ENCODE measurements around the gene CCR5.

Gene CCR5

DNA sequence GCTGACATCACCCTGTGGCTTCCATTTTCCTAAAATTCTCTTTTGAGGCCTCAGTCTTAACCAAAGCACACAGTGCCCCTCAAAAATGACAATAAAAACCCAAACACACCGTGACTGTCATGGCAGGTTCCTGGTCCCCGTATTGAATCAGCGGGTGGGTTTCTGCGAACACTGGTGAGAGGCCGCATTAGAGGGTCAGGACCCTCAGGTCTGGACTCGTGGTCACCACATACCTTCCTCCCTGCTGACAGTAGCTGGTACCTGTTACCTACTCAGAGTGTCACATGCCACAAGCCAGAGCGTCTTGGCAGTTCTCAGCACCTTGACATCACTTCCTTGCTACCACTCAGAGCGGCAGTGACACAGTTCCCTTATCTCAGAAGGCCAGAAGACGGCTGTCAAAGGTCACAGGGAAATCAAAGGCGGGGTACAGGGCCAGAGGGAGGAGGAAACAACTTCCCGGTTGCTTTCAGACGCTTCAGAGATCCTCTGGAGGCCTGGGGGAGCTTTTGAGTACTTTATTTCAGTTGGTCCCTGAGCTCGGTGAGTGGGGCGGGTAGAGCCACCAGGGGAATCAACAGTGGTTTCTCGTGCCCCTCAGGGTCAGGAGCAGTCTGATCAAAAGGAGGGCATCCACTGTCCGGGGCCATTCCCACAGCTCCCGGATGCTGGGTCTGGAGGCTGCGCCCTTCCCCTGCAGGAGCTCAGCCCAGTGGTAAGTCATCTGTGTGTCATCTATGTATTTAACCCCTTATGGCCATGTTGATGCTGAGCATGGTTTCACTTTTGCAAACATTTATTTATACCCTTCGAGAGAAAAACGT, 36.3 kb downstream of the CCR5 start, which contains the start of the genes CCR5AS and CCRL2:
CCR5AS (minus strand) TSS at position 279 of the 824 bp plus-strand sequence.
CCRL2 (plus strand) TSS at position 472 of the 824 bp plus-strand sequence. CDS start 821 bp downstream, outside the sequence.
- peak in 1 of 2 donors; percentile 2 for DNase-seq (ENCODE audit: low read depth in 1 of 2, low spot score in 1 of 2)

DNA sequence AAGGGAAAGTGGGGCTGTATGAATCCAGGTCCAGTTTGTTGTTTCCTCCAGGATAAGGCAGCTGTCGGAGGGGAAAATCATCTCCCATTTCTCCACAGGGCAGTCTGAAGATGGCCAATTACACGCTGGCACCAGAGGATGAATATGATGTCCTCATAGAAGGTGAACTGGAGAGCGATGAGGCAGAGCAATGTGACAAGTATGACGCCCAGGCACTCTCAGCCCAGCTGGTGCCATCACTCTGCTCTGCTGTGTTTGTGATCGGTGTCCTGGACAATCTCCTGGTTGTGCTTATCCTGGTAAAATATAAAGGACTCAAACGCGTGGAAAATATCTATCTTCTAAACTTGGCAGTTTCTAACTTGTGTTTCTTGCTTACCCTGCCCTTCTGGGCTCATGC, 37.2 kb downstream of the CCR5 start:
- DNase-seq (ENCODE audit: low read depth in 1 of 2, low spot score in 1 of 2) = no peak

DNA sequence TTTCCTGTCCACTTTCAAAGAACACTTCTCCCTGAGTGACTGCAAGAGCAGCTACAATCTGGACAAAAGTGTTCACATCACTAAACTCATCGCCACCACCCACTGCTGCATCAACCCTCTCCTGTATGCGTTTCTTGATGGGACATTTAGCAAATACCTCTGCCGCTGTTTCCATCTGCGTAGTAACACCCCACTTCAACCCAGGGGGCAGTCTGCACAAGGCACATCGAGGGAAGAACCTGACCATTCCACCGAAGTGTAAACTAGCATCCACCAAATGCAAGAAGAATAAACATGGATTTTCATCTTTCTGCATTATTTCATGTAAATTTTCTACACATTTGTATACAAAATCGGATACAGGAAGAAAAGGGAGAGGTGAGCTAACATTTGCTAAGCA, 38.1 kb downstream of the CCR5 start:
- no peak for DNase-seq (ENCODE audit: low read depth in 1 of 2, low spot score in 1 of 2)

DNA sequence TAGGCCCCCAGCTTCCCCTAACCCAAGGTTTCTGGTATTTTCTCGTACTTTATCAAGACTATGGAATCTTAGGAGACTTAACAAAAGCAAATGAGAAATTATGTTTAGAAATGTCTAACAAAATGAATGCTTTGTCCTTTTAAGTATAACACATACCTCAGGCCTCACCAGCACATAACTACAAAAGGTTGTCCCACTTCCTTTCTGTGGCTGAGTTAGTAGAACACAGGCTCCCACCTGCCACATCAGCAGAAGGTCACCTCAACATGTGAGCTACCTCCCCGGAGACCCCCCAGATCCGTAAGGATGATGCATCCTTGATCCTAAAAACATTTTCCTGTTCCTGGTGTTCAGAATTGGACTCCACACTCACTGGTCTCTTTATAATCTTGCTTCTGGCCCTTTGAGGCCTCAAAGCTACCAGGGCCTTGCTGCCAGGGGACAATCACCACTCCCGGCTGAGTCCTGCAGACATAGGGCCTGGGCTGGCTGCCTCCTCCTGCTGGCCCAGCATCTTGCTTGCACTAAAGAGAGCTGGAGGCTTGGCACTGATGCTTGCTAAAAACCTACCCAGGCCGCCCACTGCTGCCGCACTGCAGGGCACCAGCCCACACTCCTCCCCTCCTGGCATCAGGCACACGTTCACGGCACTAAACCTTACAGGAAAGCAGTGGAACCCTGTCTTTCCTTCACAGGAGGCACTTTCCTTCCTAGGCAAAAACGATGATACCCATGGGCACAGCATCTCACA, 39.2 kb downstream of the CCR5 start:
- DNase-seq (ENCODE audit: low read depth in 1 of 2, low spot score in 1 of 2) = no peak

DNA sequence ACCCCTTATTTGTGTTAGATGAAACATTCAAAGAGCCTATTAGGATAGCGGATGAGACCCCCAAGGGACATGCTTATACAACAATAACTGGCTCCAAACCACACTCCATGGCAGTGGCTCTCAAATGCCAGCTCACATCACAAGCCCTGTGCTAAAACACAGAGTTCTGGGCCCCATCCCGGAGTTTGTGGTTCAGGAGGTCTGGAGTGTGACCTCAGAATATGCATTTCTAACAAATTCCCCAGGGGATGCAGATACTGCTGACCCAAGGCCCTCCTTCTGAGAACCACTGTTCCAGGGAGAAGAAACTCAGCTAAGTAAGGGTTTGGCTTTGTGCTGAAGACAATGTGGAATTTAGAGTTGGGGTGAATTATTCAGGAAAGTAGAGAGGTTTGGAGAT, 39.9 kb downstream of the CCR5 start:
- DNase-seq (ENCODE audit: low read depth in 1 of 2, low spot score in 1 of 2) = no peak

DNA sequence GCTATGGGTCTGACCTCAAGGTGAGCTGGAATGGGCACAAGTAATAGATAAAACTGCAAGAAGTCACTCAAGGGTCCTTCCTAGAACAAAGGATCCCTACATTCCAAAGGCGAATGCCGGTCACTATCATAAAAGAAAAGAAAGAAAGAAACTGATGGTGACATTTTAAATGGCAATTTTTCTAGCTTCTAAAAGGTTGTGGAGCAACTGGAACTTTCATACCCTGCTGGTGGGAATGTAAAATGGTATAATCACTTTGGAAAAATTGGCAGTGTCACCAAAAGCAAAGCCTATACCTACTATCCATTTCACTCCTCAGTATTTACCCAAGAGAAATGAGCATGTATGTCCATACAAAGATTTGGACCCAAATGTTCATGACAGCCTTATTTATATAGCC, 40.5 kb downstream of the CCR5 start:
- no peak for DNase-seq (ENCODE audit: low read depth in 1 of 2, low spot score in 1 of 2)

DNA sequence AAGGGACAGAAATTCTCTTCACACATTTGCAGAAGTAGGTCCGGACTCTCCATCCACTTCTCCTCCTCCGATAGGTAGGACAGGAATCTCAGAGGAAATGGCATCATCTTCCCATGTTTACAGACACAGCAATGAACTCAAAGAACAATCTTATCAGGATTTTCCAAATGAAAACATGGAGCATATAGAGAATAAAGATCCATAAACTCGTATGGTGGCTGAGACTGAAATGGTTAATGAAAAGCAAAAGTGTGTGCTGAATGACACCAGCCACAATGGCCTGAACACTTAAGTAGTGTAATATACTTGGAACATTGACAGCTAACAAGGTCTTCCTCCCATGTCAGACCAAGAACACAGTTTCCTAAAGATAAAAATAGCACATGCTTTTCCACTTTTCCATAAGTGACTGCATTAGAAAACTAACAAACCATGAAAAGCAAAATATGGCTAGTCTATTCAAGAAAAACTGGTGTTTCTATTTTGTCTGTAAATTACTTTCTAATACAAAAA, 42.1 kb downstream of the CCR5 start:
- no peak for DNase-seq (ENCODE audit: low read depth in 1 of 2, low spot score in 1 of 2)

DNA sequence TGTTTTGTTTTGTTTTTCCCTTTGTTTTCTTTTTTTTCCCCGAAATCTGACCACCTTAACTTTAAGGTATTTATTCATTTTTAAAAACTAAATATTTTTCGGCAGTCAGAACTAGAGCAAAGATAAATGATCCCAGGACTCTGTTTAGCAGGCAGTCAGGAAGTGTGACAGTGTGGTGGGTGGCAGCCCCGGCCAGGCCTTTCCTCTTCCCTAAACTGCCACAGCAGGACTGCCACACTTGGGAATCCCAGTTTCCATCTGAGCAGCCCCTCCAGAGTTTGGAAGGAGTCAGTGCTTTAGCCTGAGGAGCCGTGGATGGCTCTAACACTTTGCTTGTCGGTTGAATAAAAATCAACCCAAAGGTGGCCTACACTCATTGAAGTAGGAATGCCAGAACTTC, 43.2 kb downstream of the CCR5 start:
- no peak for DNase-seq (ENCODE audit: low read depth in 1 of 2, low spot score in 1 of 2)

DNA sequence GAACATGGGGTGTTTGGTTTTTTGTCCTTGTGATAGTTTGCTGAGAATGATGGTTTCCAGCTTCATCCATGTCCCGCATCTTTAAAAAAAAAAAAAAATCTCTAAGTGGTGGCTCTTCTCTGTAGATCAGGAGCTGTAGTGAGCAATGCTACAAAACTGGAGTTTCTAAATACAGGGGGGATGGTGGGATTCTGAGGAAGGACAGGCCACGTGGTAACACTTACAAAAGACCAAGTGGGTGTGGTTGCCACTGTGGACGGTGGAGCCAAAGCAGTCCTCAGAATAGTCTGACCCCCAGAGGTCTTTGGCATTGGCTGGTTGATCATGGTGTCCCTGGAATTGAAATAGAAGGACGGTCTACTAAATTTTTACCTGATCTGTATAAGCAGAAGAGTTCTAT, 44.0 kb downstream of the CCR5 start:
- no peak for DNase-seq (ENCODE audit: low read depth in 1 of 2, low spot score in 1 of 2)

DNA sequence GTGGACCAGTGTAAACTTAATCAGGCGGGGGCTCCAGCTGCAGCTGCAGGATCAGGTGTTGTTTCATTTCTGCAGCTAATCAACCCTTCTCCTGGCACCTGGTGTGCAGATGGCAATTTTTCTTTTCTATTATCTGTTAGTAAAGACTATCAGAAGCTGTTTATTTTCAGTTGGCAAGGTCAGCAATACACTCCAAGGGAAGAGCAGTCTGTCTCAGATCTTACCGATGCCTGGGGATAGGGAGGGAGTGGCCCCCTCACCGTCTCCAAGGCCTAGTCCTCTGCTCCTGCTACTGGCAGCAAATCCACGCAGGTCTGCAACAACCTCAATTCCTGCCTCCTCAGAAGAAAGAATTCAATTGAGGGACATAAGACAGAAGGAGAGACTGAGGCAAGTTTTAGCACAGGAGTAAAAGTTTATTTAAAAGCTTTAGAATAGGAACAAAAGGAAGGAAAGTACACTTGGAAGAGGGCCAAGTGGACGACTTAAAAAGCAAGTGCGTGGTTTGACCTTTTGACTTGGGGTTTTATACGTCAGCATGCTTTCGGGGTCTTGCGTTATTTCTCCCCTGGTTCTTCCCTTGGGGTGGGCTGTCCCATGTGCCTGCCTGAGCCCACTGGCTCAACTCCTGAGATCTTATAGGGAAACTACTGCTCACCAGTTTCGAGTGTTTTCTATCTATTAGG, 45.5 kb downstream of the CCR5 start:
- no peak for DNase-seq (ENCODE audit: low read depth in 1 of 2, low spot score in 1 of 2)

DNA sequence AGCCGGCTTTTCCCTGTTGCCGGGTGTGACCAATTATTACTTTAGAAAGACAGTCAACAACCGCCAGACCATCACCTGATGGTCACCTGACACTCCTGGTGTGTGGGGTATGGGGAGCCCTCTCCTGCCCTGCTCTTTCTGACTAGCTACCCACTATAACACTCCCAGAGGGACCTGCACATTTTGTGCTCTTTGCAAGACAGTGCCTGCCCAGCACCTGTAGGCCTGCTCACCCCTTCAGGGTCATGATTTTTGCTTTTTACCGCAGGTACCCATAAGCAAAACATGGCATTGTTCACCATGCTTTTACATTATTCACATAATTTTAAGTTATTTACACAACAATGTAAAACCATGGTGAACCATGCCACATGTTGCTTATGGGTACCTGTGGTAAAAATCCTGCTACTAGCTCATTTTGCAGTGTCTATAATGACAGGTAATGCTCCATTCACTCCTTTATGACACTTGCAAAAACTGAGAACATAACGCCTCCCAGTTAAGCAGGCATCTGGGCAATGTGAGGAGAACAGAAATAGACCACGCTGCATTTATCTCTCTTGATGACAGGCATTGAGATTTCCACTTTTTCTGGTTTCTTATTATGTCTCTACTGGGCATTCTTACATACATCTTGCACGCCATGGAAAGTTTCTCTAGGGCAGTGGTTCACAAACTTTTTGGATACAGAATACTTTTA, 46.2 kb downstream of the CCR5 start:
- no peak for DNase-seq (ENCODE audit: low read depth in 1 of 2, low spot score in 1 of 2)

DNA sequence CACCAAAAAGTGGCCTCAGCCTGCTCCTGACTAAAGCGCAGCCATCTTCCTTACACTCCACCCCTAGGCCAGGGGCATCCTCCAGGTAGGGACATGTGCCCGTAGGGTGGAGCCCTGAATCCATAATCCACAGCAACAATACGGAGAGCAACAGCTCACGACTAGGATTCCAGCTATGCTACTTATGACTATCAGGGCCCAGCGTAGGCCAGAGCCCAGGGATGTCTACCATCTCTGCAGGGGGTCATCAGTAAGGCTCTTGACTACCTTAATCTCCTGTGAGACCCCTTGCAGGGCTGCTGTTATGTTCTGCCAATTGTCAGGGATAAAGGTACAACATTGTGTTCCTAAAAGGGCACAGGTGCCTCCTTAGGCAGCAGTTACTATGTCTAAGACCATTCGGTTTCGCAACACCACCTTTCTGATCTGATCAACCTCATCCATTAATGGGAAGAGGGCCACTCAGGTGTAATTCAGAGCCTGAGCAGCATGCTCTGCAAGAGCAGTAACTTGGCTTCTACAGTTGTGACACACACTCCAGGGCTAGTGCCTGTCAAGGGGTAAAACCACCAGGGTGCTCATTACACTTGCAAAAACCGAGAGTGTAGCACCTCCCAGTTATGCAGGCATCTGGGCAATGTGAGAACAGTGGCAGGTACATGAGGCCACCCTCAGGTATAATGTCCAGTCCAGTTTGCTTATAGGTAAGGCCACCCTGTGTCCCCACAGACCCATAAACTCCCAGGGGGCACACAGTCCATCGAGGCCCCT, 47.3 kb downstream of the CCR5 start:
- DNase-seq (ENCODE audit: low read depth in 1 of 2, low spot score in 1 of 2) = no peak

DNA sequence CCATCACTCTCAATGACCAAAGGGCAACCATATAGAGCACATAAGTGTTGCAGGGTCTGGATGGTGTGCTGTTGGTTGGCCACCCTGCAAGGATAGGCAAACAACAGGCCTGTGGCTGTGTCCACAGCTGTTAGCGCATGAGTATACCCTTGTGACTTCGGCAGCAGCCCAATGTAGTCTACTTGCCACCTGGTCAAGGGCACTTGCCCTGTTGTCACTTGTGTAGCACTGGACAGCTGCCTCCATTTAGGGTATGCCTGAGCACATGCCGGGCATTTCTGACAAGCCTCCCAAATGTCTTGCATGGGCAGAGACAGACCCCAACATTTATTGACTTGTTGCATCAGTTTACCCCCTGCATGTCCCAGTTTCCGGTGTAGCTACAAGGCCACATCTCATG, 49.1 kb downstream of the CCR5 start:
- DNase-seq (ENCODE audit: low read depth in 1 of 2, low spot score in 1 of 2) = no peak

DNA sequence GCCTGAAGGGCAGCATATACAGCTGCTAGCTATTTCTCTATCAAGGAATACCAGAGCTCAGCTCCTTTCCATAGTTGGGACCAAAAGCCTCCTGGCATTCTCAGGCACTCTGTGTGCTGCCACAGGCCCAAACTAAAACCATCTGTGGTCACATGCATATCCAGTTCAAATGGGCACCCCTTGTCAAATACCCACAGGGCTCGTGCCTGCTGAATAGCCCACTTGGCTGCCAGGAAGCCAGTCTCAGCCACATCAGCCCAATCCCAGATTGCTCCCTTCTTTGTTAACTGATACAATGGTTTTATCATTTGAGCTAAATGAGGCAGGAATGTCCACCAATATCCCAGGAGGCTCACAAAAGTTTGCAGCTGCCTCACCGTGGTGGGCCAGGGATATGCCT, 50.2 kb downstream of the CCR5 start:
- no peak for DNase-seq (ENCODE audit: low read depth in 1 of 2, low spot score in 1 of 2)

DNA sequence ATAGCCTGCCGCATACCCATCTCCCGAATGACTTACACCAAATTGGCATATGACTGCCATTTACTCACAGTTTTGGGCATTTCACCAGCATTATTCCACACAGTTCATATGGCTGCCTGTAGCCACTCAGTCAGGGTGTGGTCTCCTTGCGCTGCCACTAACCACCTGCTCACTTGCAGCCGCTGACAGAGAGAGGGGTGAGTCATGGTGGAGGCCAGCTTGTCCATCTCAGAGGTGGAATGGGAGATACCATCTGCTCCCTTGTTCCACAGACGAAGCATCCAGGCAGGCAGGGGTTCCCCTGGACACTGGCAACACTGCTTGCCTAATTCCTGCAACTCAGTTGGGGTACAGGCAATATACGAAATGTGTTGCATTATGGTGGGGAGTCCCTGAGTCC, 51.9 kb downstream of the CCR5 start:
- no peak for DNase-seq (ENCODE audit: low read depth in 1 of 2, low spot score in 1 of 2)

DNA sequence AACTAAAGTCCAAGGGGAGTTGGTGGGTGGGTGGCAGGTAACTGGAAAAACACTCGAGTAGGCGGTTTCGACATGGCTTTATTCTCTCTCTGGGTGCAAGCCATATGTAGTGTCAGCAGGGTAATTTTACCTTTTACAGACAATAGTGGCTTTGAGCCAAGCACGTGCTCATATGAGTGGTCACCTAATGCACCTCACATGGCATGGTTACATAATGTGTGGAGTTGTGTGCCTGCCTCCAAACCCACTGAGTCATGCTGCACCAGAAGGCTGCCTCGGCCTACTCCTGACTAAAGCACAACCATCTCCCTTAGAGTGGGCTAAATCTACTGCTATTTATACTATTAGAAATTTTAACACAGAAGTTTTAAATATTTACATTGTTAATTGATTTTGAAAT, 52.8 kb downstream of the CCR5 start:
- DNase-seq (ENCODE audit: low read depth in 1 of 2, low spot score in 1 of 2) = no peak

All from activated T-helper 1 cell treated with anti-CD3 and anti-CD28 coated beads, Interleukin-2, amount 50 U/mL, for 16 hours (primary cell).